Adrenal gland (tissue), 5 donors: ENCODE data around the gene PPIF.

ENCODE experiments used
- CTCF ChIP-seq, 6 experiments: fragments of 450-650 bp in 4 of 6; fragments of 200-600 bp in 2 of 6; sonication (generic) in 1 of 6; IDR thresholded peaks; 1 replicate in 5 of 6; 2 replicates in 1 of 6; pipeline versions ENCODE4 v1.5.1 to v1.8.0; 2016 to 2021; ENCODE audit warnings: antibody characterized with exemption in 6 of 6, mild to moderate bottlenecking in 2 of 6, moderate library complexity in 1 of 6
- POLR2A ChIP-seq, 2 donors: fragments of 450-650 bp; IDR thresholded peaks; one replicate each; pipeline ENCODE4 v1.6.1; 2017; ENCODE audit warnings: antibody characterized with exemption in 2 of 2, mild to moderate bottlenecking in 2 of 2, moderate library complexity in 1 of 2
- donor health status: DM: no; HTN: no; CAD: no.

GRCh38 chr10:79374312-79375191, 27.3 kb downstream of the PPIF start:
- TF ChIP-seq CTCF (IDR thresholded peaks at IDR 0.05) (peak; percentile 93 to 98 (median 96)), POLR2A (IDR thresholded peaks at IDR 0.05) (no peak)
